ENCODE measurements around the gene TXNRD1.

Gene TXNRD1

DNA sequence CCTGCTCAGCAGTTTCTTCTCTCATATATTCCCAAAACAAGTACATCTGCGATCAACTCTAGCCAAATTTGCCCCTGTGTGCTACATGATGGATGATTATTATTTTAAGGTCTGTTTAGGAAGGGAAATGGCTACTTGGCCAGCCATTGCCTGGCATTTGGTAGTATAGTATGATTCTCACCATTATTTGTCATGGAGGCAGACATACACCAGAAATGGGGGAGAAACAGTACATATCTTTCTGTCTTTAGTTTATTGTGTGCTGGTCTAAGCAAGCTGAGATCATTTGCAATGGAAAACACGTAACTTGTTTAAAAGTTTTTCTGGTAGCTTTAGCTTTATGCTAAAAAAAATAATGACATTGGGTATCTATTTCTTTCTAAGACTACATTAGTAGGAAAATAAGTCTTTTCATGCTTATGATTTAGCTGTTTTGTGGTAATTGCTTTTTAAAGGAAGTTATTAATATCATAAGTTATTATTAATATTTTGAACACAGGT, 133.5 kb downstream of the TXNRD1 start:
- TF ChIP-seq, protein P1, sequence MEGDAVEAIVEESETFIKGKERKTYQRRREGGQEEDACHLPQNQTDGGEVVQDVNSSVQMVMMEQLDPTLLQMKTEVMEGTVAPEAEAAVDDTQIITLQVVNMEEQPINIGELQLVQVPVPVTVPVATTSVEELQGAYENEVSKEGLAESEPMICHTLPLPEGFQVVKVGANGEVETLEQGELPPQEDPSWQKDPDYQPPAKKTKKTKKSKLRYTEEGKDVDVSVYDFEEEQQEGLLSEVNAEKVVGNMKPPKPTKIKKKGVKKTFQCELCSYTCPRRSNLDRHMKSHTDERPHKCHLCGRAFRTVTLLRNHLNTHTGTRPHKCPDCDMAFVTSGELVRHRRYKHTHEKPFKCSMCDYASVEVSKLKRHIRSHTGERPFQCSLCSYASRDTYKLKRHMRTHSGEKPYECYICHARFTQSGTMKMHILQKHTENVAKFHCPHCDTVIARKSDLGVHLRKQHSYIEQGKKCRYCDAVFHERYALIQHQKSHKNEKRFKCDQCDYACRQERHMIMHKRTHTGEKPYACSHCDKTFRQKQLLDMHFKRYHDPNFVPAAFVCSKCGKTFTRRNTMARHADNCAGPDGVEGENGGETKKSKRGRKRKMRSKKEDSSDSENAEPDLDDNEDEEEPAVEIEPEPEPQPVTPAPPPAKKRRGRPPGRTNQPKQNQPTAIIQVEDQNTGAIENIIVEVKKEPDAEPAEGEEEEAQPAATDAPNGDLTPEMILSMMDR (IDR thresholded peaks at IDR 0.05), result no peak
- peaks cover 97% of the 10 kb centered on the region for H3K36me3 ChIP-seq
- no peak overlapping the region for H3K4me3 ChIP-seq (ENCODE audit: low read depth in 1 of 2, low read length in 1 of 2)
- no peaks in the 10 kb centered on the region for H3K4me1 ChIP-seq (ENCODE audit: control insufficient read depth in 1 of 2, insufficient read depth in 1 of 2, low read depth in 1 of 2, low read length in 1 of 2)
- H3K9me3 ChIP-seq, result no peaks in the 10 kb centered on the region
- H3K27ac ChIP-seq, result no peak overlapping the region
- no peaks in the 10 kb centered on the region for H3K27me3 ChIP-seq

DNA sequence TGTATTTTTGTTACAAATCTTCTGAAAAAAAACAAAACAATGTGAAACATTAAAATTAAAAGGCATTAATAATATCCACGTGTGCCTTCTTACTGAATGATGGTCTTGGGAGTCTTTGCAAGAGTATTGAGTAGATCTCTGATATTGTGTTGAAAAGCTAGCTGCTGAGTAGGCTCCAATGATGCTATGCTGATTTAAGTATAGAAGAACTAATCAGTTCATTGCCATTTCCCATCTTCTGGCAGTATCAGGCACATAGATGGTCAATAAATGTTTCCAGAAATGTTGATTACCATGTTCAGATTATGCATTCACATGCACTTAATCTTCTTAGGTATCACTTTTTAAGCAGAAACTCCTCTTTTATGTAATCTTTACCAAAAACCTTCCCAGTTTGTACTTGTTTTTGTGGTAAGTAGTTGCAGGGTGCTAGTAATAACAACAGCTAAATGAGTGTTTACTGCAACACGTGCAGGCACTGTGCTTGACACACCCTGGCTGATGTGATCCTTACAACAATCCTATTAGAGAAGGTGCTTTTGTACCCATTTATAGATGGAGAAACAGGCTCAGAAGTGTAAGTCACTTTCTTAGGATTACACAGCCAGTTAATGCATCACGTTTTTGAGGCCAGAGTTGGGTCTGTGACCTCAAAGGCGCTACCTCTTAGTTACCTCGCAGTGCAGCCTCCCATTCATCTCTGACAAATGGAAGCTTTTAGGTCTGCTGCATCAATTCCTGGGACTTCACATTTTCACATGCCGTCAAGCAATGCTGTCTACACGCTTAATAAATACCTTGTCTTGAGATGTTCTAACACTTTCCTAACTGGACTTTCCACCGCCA, 134.9 kb downstream of the TXNRD1 start:
- no peak overlapping the region for H3K4me3 ChIP-seq (ENCODE audit: low read depth in 1 of 2, low read length in 1 of 2)
- peaks cover 90% of the 10 kb centered on the region for H3K36me3 ChIP-seq
- TF ChIP-seq, protein P1 (IDR thresholded peaks at IDR 0.05), result no peak
- H3K27ac ChIP-seq, result no peak overlapping the region
- no peaks in the 10 kb centered on the region for H3K4me1 ChIP-seq (ENCODE audit: control insufficient read depth in 1 of 2, insufficient read depth in 1 of 2, low read depth in 1 of 2, low read length in 1 of 2)
- no peaks in the 10 kb centered on the region for H3K9me3 ChIP-seq
- H3K27me3 ChIP-seq, result no peaks in the 10 kb centered on the region

DNA sequence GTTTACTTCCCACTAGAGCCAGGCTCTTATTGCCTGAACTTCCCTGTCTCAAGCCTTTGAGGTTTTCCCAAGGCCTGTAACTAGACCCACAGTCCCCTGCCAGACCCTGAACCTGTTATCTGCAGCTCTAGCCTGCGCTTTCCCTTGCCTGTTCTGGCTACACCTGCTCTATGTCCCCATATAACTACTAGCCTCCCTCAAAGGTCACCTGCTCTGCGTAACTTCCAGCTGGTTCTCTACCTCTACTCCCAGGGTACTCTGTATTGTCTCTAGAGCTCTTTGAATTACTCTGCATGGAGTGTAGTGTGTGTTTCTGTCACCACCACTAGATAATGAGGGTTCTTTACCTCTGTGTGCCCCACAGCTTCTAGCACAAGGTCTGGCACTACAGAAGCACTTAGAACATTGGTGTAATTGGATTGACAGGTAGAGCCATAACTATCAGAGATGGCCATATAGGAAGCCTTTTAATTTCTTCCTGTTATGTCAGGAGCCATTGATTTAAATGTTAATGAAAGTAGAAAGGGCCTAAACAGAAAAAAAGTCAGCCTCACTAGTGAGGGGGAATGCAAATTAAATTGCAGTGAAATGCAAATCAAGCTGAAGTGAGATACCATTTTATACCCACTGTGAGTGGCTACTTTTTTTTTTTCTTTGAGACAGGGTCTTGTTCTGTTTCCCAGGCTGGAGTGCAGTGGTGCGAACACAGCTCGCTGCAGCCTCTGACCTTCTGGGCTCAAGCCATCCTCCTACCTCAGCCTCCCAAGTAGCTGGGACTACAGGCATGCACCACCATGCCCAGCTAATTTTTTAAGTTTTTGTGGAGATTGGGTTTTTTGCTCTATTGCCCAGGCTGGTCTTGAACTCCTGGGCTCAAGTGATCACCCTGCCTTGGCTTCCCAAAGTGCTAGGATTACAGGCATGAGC, 135.7 kb downstream of the TXNRD1 start:
- peaks cover 81% of the 10 kb centered on the region for H3K36me3 ChIP-seq
- no peaks in the 10 kb centered on the region for H3K4me1 ChIP-seq (ENCODE audit: control insufficient read depth in 1 of 2, insufficient read depth in 1 of 2, low read depth in 1 of 2, low read length in 1 of 2)
- H3K27me3 ChIP-seq, result no peaks in the 10 kb centered on the region
- H3K4me3 ChIP-seq (ENCODE audit: low read depth in 1 of 2, low read length in 1 of 2), result no peak overlapping the region
- no peaks in the 10 kb centered on the region for H3K9me3 ChIP-seq
- TF ChIP-seq, protein P1 (IDR thresholded peaks at IDR 0.05), result no peak
- no peak overlapping the region for H3K27ac ChIP-seq

DNA sequence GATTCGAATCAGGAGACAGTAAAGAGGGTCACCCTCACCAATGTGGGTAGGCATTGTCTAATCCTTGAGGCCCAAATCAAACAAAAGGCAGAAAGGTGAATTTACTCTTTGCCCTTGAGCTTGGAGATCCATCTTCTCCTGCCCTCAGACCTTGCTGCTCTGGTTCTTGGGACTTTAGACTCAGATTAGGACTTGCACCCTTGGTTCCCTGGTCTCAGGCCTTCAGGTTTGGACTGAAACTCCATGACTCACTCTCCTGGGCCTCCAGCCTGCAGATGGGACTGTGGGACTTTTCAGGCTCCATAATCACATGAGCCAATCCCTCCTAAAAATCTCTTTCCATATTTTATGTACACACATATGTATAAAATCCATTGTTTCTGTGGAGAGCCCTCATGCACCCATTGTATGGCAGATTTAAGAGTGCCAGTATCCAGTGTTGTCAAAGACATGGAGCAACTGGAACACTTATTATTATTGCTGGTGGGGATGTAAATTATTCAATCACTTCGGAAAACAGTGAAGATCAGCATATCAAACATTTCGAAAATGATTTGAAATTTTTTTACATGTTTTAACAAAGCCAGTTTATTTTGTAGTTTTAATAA, 136.6 kb downstream of the TXNRD1 start:
- peaks cover 74% of the 10 kb centered on the region for H3K36me3 ChIP-seq
- no peaks in the 10 kb centered on the region for H3K9me3 ChIP-seq
- no peak overlapping the region for H3K27ac ChIP-seq
- H3K27me3 ChIP-seq, result no peaks in the 10 kb centered on the region
- H3K4me1 ChIP-seq (ENCODE audit: control insufficient read depth in 1 of 2, insufficient read depth in 1 of 2, low read depth in 1 of 2, low read length in 1 of 2), result no peaks in the 10 kb centered on the region
- TF ChIP-seq, protein P1 (IDR thresholded peaks at IDR 0.05), result no peak
- H3K4me3 ChIP-seq (ENCODE audit: low read depth in 1 of 2, low read length in 1 of 2), result no peak overlapping the region

All from neutrophil (primary cell).